Amygdala (tissue), 56 donors: ENCODE measurements around the gene ALDH1A2.
A peak's percentile ranks its signal among the peaks of the same experiment; 100 is the strongest.
"Not testable (repeated sequence)": the region's sequence is repeated elsewhere in the genome, so short reads cannot be mapped to it uniquely, and the experiment has no call there.

Experiments
- DNase-seq, 56 donors: peaks; one replicate each; lab custom pipeline; 2025; lab: John Stamatoyannopoulos, UW

ALDH1A2 gene

GRCh38 chr15:58043192-58043903, 22.2 kb downstream of the ALDH1A2 start:
- peak in 9 of 56 donors; percentile 1 to 60 (median 10) for DNase-seq

DNA sequence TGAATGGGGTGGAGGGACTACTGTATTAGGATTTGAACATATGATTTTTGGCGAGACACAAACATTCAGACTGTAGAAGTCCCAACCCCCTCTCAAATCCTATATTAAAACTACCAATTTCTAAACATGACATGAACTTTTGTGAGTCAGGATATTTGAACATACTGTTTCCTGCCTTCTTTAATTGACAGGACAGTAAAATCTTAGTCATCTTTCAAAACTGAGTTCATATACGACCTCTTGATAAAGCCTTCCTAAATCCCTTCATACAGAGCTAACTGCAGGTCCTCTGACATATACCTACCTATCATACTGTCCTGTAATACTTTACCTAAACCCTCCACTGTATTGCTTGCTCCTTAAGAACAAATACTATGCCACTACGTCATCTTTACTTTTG, 23.5 kb downstream of the ALDH1A2 start:
- no peak for DNase-seq

DNA sequence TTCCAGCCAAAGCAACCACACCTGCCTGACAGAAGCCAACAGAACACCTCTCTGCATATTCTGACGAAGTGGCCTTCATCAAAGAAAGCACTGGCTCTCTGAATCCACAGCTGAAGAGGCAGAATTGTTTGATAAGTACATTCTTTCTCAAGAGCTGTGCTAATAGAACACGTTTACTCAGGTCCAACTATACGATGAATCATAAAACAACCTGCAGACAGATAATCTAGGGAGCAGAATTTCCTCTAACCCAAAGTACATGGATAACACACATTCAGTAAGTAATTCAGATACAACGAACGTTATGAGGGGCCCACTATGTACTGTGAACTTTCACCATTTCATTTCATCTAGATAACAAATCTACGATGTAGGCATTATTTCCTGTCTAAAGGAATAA, 25.4 kb downstream of the ALDH1A2 start:
- no peak for DNase-seq

GRCh38 chr15:58039079-58040035, 26.2 kb downstream of the ALDH1A2 start:
- no peak for DNase-seq

GRCh38 chr15:58038426-58039078, 27.0 kb downstream of the ALDH1A2 start:
- no peak for DNase-seq

- no peak for DNase-seq
Measured at GRCh38 chr15:58037723-58038301, 27.7 kb downstream of the ALDH1A2 start.

- DNase-seq, result no peak
Measured at GRCh38 chr15:58036579-58036978, 28.9 kb downstream of the ALDH1A2 start.

- DNase-seq, result not testable (repeated sequence)
Measured at GRCh38 chr15:58028392-58028791, 37.1 kb downstream of the ALDH1A2 start.

GRCh38 chr15:58026552-58026951, 39.0 kb downstream of the ALDH1A2 start:
- no peak for DNase-seq

GRCh38 chr15:58026051-58026450, 39.5 kb downstream of the ALDH1A2 start:
- no peak for DNase-seq

DNA sequence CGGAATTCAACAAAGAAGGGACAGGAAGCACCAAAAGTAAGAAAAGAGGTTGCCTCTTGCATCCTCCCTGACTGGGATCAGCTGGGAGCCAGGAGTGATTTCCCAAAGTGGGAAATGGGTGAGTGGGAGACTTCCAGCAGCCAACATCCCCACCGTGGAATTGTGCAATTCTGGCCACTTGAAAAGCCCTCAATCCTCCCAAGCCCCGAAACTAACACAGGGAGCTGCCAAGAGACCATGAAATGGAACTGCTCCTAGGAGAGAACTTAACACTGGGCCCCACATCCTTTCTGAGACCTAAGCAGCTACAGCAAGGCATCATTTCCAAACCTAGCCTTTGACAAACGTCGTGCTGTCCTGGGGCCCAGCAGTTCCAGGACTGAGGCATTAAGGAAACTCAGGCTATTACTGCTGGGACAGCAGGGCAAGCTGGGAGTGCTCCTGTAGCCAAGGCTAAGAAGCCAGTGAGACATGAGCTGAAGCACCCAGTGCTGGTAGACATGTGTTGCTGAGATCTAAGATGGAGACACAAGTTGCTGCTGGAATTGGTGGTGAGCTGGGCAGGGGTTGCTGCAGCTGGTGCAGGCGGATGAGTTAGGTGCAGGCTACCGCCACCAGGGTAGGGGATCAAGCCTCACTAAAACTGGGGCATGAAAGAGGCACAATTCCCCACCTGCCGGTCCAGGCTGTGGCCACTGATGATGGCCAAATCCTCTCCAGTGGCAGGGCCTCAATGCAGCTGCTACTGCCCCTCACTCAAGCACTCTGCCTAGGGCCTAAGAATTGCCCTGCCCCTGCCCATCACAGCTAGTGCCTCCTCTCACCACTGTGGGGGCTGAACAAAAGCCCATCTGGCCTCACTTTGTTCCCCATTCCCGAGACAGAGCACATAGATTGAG, 43.9 kb downstream of the ALDH1A2 start:
- DNase-seq, result no peak

DNA sequence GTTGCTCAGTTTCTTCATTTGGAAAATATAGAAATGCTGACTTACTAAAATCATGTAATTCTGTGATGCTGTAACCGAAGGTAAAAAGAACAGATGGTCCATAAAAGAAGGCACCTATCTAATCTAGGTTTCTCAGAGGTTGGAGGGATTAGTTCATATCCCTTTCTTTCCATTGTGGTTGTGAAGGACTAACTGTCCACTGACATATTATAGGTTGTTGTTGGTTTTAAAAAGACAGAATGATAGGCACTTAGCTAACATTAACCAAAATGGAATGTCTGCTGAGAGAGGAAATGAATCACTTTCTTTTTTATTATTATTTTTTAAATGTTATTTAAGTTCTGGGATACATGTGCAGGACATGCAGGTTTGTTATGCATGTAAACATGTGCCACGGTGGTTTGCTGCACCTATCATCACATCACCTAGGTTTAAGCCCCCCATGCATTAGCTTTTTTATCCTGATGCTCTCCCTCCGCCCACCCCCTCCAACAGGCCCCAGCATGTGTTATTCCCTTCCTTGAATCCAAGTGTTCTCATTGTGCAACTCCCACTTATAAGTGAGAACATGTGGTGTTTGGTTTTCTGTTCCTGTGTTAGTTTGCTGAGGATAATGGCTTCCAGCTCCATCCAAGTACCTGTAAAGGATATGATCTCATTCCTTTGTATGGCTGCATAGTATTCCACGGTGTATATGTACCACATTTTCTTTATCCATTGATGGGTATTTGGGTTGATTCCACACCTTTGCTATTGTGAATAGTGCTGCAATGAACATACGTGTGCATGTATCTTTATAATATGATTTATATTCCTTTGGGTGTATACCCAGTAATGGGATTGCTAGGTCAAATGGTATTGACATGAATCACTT, 45.8 kb downstream of the ALDH1A2 start:
- no peak for DNase-seq

- DNase-seq, result no peak
Measured at GRCh38 chr15:58017869-58018268, 47.6 kb downstream of the ALDH1A2 start.

DNA sequence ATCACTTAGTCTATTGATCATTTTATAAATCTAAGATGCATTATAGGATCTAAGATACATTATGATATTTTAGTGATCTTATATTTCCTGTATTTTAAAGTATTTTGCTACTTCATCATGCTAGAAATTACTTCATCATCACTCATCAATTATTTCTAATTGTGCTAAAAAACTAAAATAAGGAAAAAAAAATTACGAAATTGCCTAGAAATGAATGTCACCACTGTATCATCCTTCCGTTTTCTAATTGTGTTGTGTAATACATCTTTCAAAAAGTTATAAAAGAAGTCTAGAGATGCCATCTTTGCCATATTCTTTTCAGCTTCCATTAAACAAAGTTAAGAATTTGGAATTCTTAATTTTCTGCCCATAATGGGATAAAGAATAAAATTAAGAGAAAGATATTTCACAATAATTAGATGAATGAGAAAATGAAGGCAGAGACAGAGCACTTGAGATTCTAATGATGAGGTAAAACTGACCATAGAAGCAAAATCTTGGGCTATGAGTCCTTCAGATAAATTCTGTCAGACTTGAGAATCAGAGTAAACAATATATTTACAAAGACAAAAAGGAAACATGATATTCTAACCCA, 48.8 kb downstream of the ALDH1A2 start:
- no peak for DNase-seq

DNA sequence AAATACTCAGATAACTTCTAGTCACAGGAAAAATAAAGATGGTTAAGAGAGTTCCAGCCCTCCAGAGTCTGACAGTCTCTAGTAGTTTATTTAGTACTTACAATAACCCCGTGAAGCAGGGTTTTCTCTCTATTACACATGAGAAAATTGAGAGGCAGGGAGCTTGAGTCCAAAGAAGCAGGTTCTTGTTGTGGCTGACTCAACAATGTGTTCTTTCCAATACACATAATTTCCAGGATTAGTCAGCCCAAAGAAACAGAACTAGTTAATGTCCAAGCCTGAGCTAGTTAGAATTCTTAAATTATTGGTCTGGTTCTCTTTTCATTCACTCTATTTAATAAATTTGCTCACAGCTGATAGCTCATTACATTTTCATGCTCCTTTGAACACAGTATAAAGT, 49.9 kb downstream of the ALDH1A2 start:
- no peak for DNase-seq

DNA sequence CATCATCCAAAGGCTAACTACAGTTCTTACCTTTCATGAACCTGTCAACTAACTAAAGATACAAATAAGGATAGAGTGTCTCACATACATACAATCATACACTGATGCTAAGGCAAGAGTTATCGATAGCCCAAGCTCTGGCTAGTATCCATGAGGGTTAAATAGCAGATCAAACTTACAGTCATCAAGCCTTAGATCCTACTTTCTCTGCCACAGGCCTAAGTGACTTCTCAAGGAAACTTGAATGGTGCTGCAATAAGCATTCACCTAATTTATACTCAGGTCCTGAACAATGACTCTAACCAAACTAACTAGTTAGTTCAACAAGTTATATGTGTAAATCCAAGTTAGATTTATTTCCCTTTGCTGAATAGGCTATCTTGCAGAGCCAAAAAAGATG, 51.0 kb downstream of the ALDH1A2 start:
- no peak for DNase-seq

DNA sequence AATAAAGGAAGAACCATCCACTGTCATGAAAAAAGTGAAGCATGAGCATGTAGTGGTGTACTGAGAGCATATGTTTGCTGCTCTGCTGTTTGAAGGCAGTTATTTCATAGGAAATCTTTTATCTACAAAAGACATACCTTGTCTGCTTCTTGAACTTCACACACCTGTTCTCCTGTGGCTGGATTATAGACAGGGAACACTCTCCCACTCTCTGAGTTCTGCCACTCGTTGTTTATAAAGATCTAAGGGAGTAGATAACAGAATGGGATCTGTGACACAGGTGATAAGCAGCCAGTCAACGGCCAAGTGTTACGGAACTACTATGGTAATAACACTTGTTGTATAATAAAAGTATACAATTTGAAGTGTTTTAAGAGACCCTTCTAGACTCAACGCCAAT, 51.5 kb downstream of the ALDH1A2 start:
- DNase-seq, result no peak

- DNase-seq, result no peak
Measured at GRCh38 chr15:58010983-58011382, 54.5 kb downstream of the ALDH1A2 start.
